HG02763 (cell line): ENCODE data around the gene RPUSD3.

ENCODE experiments used
- ATAC-seq: cut with Tn5 transposase; IDR thresholded peaks from one replicate; pipeline ENCODE4 v1.9.1; 2021; ENCODE audit warnings: mild to moderate bottlenecking, moderate library complexity; ENCODE audit not compliant: unreplicated experiment

Gene RPUSD3

DNA sequence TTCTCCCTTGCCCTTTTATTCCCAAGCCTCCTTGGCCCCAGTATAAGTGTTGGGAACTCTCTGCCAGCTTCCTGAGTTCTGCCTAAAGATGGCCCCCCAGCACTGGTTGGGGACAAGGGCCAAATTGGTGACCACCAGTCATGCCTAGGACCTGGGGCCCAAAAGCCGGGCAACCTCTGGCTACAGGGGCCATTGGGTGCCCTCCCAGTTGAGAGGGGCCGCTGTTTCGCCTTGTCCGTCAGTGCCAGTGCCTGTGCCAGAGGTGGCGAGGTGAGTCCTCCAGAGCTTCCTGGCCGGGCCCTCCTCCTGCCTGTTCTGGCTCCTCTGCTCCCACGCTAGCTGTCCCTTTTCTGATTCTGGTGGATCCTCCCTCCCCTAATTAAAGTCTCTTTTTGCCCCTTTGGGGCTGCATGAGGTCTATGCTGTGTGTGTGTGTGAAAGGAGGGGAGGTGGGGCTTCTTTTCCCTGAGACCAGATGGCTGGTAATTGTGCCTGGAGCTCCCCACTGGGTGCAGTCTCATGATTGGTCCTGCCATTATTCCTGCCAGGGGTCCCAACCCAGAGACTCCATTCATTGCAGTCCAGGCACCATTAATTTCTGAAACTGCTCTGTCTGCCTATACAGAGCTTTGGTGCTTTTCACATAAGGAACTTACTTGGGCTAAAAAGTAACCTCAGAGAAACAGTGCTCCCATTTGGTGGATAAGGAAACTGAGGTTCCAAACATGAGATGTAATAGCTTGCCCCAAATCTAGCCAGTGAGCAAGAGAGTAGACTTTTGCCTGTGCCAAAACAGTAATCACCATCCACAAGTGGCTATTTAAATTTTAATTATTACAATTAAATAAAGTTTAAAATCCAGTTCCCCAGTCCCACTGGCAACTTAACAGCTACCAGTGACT is 36.9 kb downstream of the RPUSD3 start:
- no peak for ATAC-seq

DNA sequence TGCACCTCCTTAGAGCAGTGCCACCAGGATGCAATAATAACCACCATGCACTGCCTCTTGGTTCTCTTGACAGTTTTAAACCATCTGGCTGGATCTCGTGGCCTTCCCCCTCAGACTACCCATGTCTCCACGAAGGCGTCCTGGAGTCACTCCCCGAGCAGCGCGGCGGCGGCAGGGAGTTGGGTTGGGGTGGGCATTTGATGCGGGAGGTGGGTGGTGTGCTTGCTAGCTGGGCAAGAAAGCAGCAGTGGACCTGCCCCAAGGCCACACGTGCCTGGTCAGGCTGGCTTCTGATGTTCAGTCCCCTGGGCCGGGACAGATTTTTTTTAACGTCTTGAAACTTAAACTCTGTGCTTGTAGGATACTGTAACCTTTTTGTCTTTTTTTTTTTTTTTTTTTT is 37.7 kb downstream of the RPUSD3 start:
- no peak for ATAC-seq

DNA sequence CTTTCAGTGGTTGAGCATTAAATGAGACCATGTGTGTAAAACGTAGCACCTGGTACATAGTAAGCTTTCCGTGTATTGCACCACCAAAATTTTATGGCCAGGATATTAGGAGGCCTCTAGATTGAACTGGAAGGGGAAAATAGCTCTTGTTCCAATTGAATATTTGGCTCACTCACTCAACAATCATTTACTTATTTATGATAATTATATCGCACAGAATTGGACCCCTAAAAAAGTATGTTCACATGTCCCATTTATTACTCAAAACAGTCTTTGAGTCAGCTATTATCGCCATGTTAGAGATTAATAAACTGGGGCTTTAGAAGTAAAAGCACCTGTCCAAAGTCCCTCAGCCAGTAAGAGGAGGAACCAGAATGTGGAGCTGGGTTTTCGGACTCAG is 38.8 kb downstream of the RPUSD3 start:
- ATAC-seq = no peak

DNA sequence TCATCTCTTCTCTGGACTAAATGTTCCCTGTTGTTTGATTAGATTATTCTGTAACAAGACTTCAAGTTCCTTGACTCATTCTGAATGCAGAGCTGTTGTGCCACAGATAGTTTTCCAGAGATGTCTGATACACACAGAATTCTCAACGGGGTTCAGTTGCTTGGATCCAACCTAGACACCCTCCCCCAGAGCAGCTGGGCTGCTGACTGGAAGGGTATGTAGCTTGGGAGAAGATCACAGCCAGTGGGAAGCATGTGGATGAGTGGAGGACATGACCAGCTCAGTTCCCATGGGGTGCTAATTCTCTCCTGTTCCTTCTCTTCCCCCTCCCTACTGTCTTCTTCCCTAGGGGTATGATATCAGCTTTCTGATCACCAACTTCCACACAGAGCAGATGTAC is 40.3 kb downstream of the RPUSD3 start:
- no peak for ATAC-seq

DNA sequence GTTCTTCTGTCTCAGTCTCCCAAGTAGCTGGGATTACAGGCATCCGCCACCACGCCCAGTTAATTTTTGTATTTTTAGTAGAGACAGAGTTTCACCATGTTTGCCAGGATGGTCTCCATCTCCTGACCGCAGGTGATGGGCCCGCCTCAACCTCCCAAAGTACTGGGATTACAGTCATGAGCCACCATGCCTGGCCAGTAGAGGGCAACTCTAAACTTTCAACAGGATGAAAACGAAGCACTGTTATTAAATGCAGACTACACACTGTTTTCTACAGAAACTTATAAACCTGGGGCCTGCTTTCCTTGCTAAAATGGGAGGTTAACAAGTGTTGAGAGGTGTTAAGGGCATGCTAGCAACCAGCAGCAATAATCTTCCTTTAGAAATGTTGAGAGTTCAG is 43.3 kb downstream of the RPUSD3 start:
- ATAC-seq = no peak

DNA sequence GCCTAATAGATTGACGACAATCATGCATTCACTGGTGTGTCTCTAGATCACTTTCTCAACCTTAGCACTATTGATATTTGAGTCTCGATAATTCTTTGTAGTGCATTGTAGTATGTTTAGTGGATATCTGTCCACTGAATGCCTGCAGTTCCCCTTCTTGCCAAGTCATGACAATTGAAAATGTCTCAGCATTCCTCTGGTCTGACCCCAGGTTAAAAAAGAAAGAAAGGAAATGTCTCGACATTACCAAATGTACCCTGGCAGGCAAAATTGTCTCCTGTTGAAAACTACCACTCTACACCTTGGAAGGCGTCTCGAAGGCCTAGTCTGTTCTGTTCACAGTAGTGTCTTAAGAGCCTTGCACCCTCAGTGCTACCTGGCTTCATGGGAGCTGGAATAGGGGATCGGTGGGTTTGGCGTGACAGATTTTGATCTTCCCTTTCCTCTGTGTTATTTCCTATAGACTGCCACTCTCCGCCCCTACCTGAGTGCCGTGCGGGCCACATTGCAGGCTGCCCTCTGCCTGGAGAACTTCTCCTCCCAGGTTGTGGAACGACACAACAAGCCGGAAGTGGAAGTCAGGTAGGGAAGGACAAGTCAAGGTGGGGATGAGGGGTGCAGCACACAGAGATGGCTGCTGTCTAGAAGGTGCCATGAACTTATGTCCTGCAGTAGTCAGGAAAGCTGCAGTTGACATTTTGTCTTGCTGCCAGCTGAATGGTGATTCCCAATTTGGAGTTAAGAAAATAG is 46.4 kb downstream of the RPUSD3 start:
- ATAC-seq = no peak

DNA sequence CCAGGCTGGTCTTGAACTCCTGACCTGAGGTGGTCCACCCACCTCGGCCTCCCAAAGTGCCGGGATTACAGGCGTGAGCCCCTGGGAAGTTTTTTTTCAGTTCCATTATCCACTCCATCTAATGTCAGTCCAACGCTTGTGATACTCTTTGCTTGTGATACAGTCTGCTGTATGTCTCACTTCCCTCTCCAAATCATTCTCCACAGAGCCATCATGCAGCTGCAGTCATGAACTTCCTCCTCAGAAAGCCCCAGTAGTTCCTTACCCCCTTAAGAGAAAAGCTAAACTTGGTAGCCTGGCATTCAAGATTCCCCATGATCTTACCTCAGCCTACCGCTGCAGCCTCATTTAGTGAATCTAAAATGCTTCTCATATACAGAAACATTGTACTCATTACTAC is 48.6 kb downstream of the RPUSD3 start:
- ATAC-seq = no peak

DNA sequence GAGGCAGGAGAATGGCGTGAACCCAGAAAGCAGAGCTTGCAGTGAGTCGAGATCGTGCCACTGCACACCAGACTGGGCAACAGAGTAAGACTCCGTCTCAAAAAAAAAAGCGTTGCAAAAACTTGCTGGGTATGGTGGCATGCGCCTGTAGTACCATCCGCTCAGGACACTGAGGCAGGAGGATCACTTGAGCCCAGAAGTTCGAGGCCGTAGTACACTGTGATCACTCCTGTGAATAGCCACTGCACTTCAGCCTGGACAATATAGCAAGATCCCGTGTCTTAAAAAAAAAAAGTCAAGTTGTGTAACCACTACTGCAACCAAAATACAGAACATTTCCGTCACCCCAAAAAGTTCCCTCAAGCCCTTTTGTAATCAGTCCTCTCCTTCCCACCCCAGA is 49.4 kb downstream of the RPUSD3 start:
- ATAC-seq = no peak

DNA sequence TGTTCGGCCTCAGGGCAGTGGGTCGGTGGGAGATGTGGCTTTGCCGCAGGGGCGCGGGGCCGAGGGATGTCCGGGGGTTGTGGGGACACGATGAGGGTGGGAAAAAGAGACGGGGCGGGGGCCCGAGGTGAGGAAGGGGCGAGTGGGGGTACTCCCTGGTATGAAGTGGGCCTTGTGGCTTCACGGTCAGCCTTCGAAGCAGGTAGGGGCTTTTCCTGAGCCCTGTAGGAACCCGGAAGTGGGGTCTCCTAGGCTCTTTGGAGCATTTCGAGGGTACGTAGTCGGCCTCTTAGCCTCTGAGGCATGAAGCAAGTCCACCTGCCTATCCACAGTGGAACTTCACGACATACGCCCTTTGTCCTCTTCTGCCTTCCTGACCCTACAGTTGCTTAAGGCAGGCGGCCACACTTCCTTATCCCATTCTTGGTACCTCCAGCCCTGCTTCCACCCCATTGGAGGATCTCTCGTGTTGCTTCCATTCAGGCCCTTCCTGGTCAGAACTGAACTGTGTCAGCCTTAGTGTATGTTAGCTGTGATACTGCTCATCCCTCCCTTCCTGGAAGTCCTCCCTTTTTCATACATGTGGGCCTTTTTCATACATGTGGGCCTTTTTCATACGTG is 50.5 kb downstream of the RPUSD3 start:
- no peak for ATAC-seq

DNA sequence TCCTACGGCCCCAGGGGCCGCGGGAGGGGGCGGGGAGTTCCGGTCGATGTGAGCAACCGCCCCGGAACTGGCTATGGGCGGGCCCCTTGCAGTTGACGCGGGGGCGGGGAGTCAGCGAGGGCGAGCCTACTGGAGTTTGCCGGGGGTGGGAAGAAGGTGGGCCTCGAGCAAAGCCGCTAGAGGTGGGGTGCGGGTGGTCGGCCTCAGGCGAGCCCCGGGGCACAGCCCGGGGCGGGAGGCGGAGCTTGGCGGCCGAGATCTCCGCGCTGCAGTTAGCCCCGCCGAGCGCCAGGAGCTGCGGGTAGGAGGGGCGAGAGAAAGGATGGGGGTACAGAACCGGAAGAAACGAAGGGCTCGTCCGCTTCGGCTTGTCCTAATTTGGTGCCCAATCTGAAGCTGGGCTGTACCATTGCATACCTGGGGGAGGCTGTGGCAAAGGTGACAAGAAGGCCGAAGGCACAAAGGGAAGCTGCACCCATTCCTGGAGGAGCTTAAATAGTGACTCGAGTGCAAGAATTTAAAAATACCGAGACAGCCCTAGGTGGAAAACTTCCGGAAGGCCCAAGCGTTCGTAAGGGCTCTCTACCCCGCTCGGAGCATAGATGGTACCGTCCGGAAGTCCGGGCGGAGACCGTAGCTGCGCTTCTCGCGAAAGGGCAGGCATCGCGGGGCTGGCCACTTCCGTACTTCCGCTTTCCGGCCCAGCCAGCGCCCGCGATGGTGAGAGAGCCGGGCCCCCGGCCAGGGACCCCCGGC is 51.2 kb downstream of the RPUSD3 start, which contains the start of the genes ARPC4 and TADA3:
ARPC4 (plus strand) TSS at position 678 of the 756 bp plus-strand sequence; CDS start at position 718, 40 bp downstream.
TADA3 (minus strand) TSS at position 69 of the 756 bp plus-strand sequence. CDS start 1,007 bp downstream, outside the sequence.
- peak; percentile 82 for ATAC-seq

DNA sequence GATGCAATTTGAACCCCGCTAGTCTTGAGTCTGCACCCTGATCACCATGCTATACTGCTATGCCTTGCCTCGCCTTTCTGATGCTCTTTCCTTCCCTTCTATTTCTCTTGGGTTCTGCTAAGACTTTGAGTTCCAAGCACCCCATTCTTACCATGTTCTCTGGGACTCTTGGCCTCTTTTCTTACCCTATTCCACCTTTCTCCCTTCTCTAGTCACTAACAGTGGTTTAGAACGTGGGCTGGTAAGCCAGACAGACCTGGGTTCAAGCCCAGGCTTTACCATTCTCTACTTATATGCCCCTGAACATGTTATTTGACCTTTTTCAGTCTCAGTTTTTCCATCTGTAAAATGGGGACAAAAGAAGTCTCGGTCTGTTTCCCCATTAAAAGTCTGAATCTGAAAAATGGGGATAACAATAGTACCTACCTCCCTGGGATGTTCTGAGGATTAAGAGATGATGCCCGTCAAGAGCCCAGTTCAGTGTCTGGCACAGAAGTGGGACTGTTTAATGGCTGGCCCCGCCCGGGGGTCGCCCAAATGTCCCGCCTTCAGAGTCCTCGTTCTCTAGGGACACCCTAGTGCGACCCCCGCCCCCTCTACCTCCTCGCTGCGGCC is 51.9 kb downstream of the RPUSD3 start:
- ATAC-seq = no peak

DNA sequence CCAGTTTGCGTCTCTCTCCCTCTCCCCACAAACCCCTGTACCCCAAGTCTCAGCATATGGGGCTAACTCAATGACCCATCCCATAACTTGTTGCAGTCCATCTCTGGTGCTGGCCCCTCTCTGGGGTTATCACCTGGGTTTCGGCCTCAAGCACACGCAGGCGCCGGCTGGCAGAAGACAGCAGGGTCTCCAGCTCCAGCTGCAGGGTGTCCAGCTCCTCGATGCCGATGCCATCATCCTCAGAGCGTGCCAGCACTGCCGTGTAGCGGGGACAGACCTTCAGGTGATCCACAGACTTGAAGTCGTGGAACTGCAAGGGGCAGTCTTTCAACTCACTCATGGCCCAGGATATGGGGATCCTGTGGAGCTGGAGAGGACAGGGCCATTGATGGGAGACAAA is 52.7 kb downstream of the RPUSD3 start:
- ATAC-seq = no peak
